Activated naive CD4-positive, alpha-beta T cell treated with Interleukin-2 at 50 U/mL for 16 hours (primary cell): ENCODE results near the gene PPP6R2.

ENCODE experiments used
- DNase-seq: peaks from one replicate; pipeline ENCODE4 v3.0.0-alpha.2; 2020

The PPP6R2 gene

GRCh38 chr22:50306753-50307749 is 36.1 kb upstream of the PPP6R2 start, which contains the start of gene PLXNB2:
Gene PLXNB2, minus strand, starts transcription at chr22:50307646. Its CDS starts 17,062 bp downstream, at chr22:50290584.
- peak; percentile 18 for DNase-seq

- DNase-seq: no peak
Observed at GRCh38 chr22:50307890-50308596, 35.1 kb upstream of the PPP6R2 start.

GRCh38 chr22:50308597-50308935 is 34.6 kb upstream of the PPP6R2 start:
- no peak for DNase-seq

- no peak for DNase-seq
Observed at GRCh38 chr22:50308986-50309600, 34.0 kb upstream of the PPP6R2 start.

- DNase-seq: no peak
Observed at GRCh38 chr22:50309601-50309991, 33.5 kb upstream of the PPP6R2 start.

- DNase-seq: no peak
Observed at GRCh38 chr22:50310031-50310722, 33.0 kb upstream of the PPP6R2 start.

- no peak for DNase-seq
Observed at GRCh38 chr22:50310949-50311444, 32.1 kb upstream of the PPP6R2 start.

- DNase-seq: no peak
Observed at GRCh38 chr22:50311606-50312351, 31.3 kb upstream of the PPP6R2 start.

- no peak for DNase-seq
Observed at GRCh38 chr22:50312371-50312770, 30.8 kb upstream of the PPP6R2 start.

- no peak for DNase-seq
Observed at GRCh38 chr22:50313021-50313420, 30.1 kb upstream of the PPP6R2 start.

GRCh38 chr22:50313600-50313999 is 29.5 kb upstream of the PPP6R2 start:
- DNase-seq: no peak

GRCh38 chr22:50314081-50314454 is 29.1 kb upstream of the PPP6R2 start:
- DNase-seq: no peak

GRCh38 chr22:50314455-50315288 is 28.5 kb upstream of the PPP6R2 start:
- DNase-seq: peak; percentile 80

GRCh38 chr22:50315289-50316113 is 27.6 kb upstream of the PPP6R2 start:
- no peak for DNase-seq

GRCh38 chr22:50316114-50317065 is 26.7 kb upstream of the PPP6R2 start:
- no peak for DNase-seq

- no peak for DNase-seq
Observed at GRCh38 chr22:50317178-50317577, 25.9 kb upstream of the PPP6R2 start.

GRCh38 chr22:50317674-50318073 is 25.5 kb upstream of the PPP6R2 start:
- DNase-seq: no peak

GRCh38 chr22:50318356-50318697 is 24.8 kb upstream of the PPP6R2 start:
- no peak for DNase-seq
